ENCODE data around the gene ETS1.

- no peak for TF ChIP-seq CTCF (IDR thresholded peaks at IDR 0.05; ENCODE audit: low read length)
- no peak for TF ChIP-seq EZH2phosphoT487 (IDR thresholded peaks at IDR 0.05; ENCODE audit: low read length)
- TF ChIP-seq EZH2 (optimal IDR thresholded peaks at IDR 0.05; ENCODE audit: low read depth, low read length) = no peak
Observed at GRCh38 chr11:128434818-128435217, 152.5 kb downstream of the ETS1 start.

Measured in MM.1S (cell line).